HG02885 (cell line): Measurements from ENCODE around the gene PCDH19.
"Not testable (repeated sequence)": the region's sequence is repeated elsewhere in the genome, so short reads cannot be mapped to it uniquely, and the experiment has no call there.

Experiments
- ATAC-seq: cut with Tn5 transposase; IDR thresholded peaks from one replicate; pipeline ENCODE4 v1.9.1; 2021; ENCODE audit warnings: mild to moderate bottlenecking; ENCODE audit not compliant: unreplicated experiment, poor library complexity

The PCDH19 gene

GRCh38 chrX:100409610-100410590 lies at the start of gene PCDH19:
PCDH19 (minus strand) TSS chrX:100410273; CDS start chrX:100408597, 1,676 bp downstream.
- ATAC-seq, result no peak

GRCh38 chrX:100449696-100450608 lies 39.9 kb upstream of the PCDH19 start:
- ATAC-seq, result no peak

- ATAC-seq, result peak; percentile 87
Measured at GRCh38 chrX:100447655-100448397, 37.8 kb upstream of the PCDH19 start.

GRCh38 chrX:100445593-100445992 lies 35.5 kb upstream of the PCDH19 start:
- ATAC-seq, result no peak

- ATAC-seq, result not testable (repeated sequence)
Measured at GRCh38 chrX:100441321-100441720, 31.2 kb upstream of the PCDH19 start.

- ATAC-seq, result no peak
Measured at GRCh38 chrX:100440006-100440405, 29.9 kb upstream of the PCDH19 start.

GRCh38 chrX:100435726-100436125 lies 25.7 kb upstream of the PCDH19 start:
- no peak for ATAC-seq

- ATAC-seq, result no peak
Measured at GRCh38 chrX:100424012-100424411, 13.9 kb upstream of the PCDH19 start.

GRCh38 chrX:100418556-100418955 lies 8.5 kb upstream of the PCDH19 start:
- no peak for ATAC-seq

- ATAC-seq, result no peak
Measured at GRCh38 chrX:100417681-100418080, 7.6 kb upstream of the PCDH19 start.

GRCh38 chrX:100413229-100413628 lies 3.2 kb upstream of the PCDH19 start:
- ATAC-seq, result peak; percentile 90

- no peak for ATAC-seq
Measured at GRCh38 chrX:100411802-100412715, 2.0 kb upstream of the PCDH19 start.

GRCh38 chrX:100410901-100411801 lies 1.1 kb upstream of the PCDH19 start:
- ATAC-seq, result no peak

GRCh38 chrX:100408713-100409609 lies 1.1 kb downstream of the PCDH19 start:
- no peak for ATAC-seq

- ATAC-seq, result no peak
Measured at GRCh38 chrX:100407784-100408712, 2.0 kb downstream of the PCDH19 start.

GRCh38 chrX:100407147-100407783 lies 2.8 kb downstream of the PCDH19 start:
- no peak for ATAC-seq
